Mesendoderm (in vitro differentiated cells): ENCODE data around the gene KRTAP5-6.
A peak's percentile ranks its signal among the peaks of the same experiment; 100 is the strongest.

Experiments used
- DNase-seq: peaks from one replicate; pipeline ENCODE4 v3.0.0; 2013
- H2AK5ac ChIP-seq: 2 replicates; pipeline ENCODE4 v1.6.1; 2013; ENCODE audit warnings: low read length, inconsistent platforms
- H2BK120ac ChIP-seq: 2 replicates; pipeline ENCODE4 v1.6.1; 2013; ENCODE audit warnings: low read depth, mild to moderate bottlenecking, low read length, moderate library complexity, mixed read lengths
- H2BK15ac ChIP-seq: replicated peaks from 2 replicates; pipeline ENCODE4 v1.6.1; 2013; ENCODE audit warnings: low read depth, mild to moderate bottlenecking, moderate library complexity
- H2BK5ac ChIP-seq: 2 replicates; pipeline ENCODE4 v1.6.1; 2013; ENCODE audit warnings: low read length, inconsistent platforms
- H3K18ac ChIP-seq: 2 replicates; pipeline ENCODE4 v1.6.1; 2013; ENCODE audit warnings: mild to moderate bottlenecking, low read length, mixed read lengths
- H3K23ac ChIP-seq: one replicate; pipeline ENCODE4 v1.6.1; 2013; ENCODE audit warnings: low read length
- H3K27ac ChIP-seq: 2 replicates; pipeline ENCODE4 v1.5.1; 2013; ENCODE audit warnings: low read depth, mild to moderate bottlenecking, inconsistent platforms, low read length, moderate library complexity
- H3K27me3 ChIP-seq: 2 replicates; pipeline ENCODE4 v1.6.1; 2013; ENCODE audit warnings: low read length, control low read depth, mild to moderate bottlenecking, inconsistent platforms; ENCODE audit not compliant: insufficient read depth, poor library complexity
- H3K36me3 ChIP-seq: 2 replicates; pipeline ENCODE4 v1.6.1; 2013; ENCODE audit warnings: low read length, inconsistent platforms; ENCODE audit not compliant: control insufficient read depth, insufficient read depth
- H3K4ac ChIP-seq: one replicate; pipeline ENCODE4 v1.6.1; 2013; ENCODE audit warnings: low read depth, mild to moderate bottlenecking, low read length, moderate library complexity
- H3K4me1 ChIP-seq: 2 replicates; pipeline ENCODE4 v1.6.1; 2013; ENCODE audit warnings: low read depth, low read length, inconsistent platforms; ENCODE audit not compliant: control insufficient read depth
- H3K4me2 ChIP-seq: 2 replicates; pipeline ENCODE4 v1.6.1; 2013; ENCODE audit warnings: low read length
- H3K4me3 ChIP-seq: 2 replicates; pipeline ENCODE4 v1.5.1; 2013; ENCODE audit warnings: mild to moderate bottlenecking, low read length
- H3K56ac ChIP-seq: one replicate; pipeline ENCODE4 v1.6.1; 2013; ENCODE audit warnings: low read length
- H3K79me1 ChIP-seq: 2 replicates; pipeline ENCODE4 v1.6.1; 2013; ENCODE audit warnings: low read length, inconsistent platforms
- H3K79me2 ChIP-seq: 2 replicates; pipeline ENCODE4 v1.6.1; 2013; ENCODE audit warnings: mild to moderate bottlenecking, low read length; ENCODE audit not compliant: control insufficient read depth, insufficient read depth
- H3K9ac ChIP-seq: 2 replicates; pipeline ENCODE4 v1.6.1; 2013; ENCODE audit warnings: low read length, inconsistent platforms
- H4K5ac ChIP-seq: one replicate; pipeline ENCODE4 v1.6.1; 2013; ENCODE audit warnings: low read length
- H4K8ac ChIP-seq: one replicate; pipeline ENCODE4 v1.6.1; 2013; ENCODE audit warnings: low read depth, mild to moderate bottlenecking, control low read depth, low read length, moderate library complexity
- WGBS: extraction: QIAGEN DNeasy Blood & Tissue Kit; methylation state at CpG from one replicate; pipeline ENCODE4 v1.1.7; 2013; ENCODE audit warnings: low lambda C conversion rate, missing lambda C conversion rate; ENCODE audit not compliant: insufficient coverage; ENCODE audit errors: extremely low coverage; 5-methylcytosine and 5-hydroxymethylcytosine counted together

Gene KRTAP5-6

DNA sequence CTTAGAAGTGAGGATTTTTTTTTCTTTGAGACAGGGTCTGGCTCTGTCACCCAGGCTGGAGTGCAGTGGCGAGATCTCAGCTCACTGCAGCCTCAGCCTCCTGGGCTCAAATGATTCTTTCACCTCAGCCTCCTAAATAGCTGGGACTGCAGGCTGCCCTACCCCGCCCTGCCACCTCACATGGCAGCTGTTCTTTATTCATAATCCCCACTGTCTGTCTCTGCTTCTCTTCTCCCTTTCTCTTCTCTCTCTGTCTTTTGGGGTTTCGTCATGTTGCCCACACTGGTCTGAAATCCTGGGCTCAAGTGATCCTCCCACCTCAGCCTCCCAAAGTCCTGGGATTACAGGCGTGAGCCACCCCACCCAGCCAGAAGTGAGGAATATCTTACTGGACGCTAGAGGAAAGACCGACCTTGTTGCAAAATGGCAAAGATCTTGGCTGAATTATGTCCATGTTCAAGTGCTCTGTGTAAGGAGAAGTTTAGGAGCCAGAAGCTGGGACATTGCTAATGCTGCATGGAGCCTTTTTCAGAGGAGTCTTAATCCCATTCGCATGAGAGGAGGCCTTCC lies 45.5 kb upstream of the KRTAP5-6 start:
- Histone ChIP-seq H2BK120ac (no peak overlapping the region), H3K27ac (no peak overlapping the region), H3K4me1 (no peaks in the 10 kb centered on the region), H3K4me2 (no peak overlapping the region), H3K36me3 (no peaks in the 10 kb centered on the region), H3K79me1 (no peaks in the 10 kb centered on the region), H2AK5ac (no peak overlapping the region), H3K27me3 (no peaks in the 10 kb centered on the region), H3K56ac (no peak overlapping the region), H3K23ac (no peak overlapping the region), H3K9ac (no peak overlapping the region), H3K4me3 (no peak overlapping the region), H2BK5ac (no peak overlapping the region), H2BK15ac (no peak overlapping the region), H3K79me2 (no peaks in the 10 kb centered on the region), H4K8ac (no peak overlapping the region), H3K4ac (no peak overlapping the region), H4K5ac (no peak overlapping the region), H3K18ac (no peak overlapping the region)
- no CpG with 5 or more reads among the region's 7 CpGs for WGBS
- no peak for DNase-seq

DNA sequence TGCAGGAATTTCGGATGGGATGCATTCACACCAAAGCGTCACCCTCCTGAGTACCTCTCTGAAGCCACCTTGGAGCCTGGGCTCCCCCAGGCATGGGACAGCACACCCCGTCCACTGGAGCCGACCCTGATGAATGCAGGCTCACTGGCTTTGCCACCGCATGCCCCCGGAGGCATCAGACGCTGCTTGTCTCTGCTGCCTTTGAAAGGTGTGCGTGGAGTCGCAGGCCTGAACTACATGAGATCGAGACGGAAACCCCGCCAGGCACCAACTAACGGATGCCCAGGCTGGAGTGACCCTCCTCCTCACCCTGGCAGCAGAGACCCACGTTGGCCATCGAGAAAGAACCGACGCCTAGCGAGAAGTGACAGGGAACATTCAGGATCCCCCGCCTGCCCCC lies 45.0 kb upstream of the KRTAP5-6 start:
- Histone ChIP-seq H3K18ac (no peak overlapping the region), H3K27ac (no peak overlapping the region), H3K79me2 (no peaks in the 10 kb centered on the region), H2BK120ac (no peak overlapping the region), H3K56ac (no peak overlapping the region), H2BK15ac (no peak overlapping the region), H3K79me1 (no peaks in the 10 kb centered on the region), H3K27me3 (no peaks in the 10 kb centered on the region), H3K4me2 (no peak overlapping the region), H3K4me3 (no peak overlapping the region), H3K9ac (no peak overlapping the region), H3K4me1 (no peaks in the 10 kb centered on the region), H2BK5ac (no peak overlapping the region), H3K36me3 (no peaks in the 10 kb centered on the region), H4K5ac (no peak overlapping the region), H4K8ac (no peak overlapping the region), H3K4ac (no peak overlapping the region), H3K23ac (no peak overlapping the region), H2AK5ac (no peak overlapping the region)
- no CpG with 5 or more reads among the region's 19 CpGs for WGBS
- DNase-seq, result no peak

DNA sequence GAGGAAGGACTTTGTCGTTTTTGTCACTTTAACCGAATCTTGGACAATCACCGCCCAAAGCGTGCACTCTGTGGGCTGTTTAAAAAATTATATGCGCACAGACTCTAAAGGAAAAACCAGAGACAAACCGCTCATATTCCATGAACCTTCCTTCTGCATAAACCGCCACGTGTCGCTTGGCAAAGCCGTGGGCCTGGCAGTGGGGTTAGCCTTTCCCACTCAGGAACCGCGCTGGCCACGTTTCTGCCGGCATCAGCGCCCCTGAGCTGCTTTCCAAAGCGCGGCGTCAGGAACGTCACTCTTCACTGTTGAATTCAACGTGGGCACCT lies 44.6 kb upstream of the KRTAP5-6 start:
- WGBS, result no CpG with 5 or more reads among the region's 20 CpGs
- no peak overlapping the region for H2AK5ac ChIP-seq
- H3K9ac ChIP-seq, result no peak overlapping the region
- no peak overlapping the region for H3K4me2 ChIP-seq
- no peak overlapping the region for H3K27ac ChIP-seq
- DNase-seq, result no peak
- H2BK15ac ChIP-seq, result no peak overlapping the region
- no peaks in the 10 kb centered on the region for H3K4me1 ChIP-seq
- H3K56ac ChIP-seq, result no peak overlapping the region
- no peaks in the 10 kb centered on the region for H3K36me3 ChIP-seq
- no peak overlapping the region for H3K4ac ChIP-seq
- H3K79me2 ChIP-seq, result no peaks in the 10 kb centered on the region
- H2BK120ac ChIP-seq, result no peak overlapping the region
- no peaks in the 10 kb centered on the region for H3K79me1 ChIP-seq
- no peaks in the 10 kb centered on the region for H3K27me3 ChIP-seq
- H2BK5ac ChIP-seq, result no peak overlapping the region
- no peak overlapping the region for H3K4me3 ChIP-seq
- H3K18ac ChIP-seq, result no peak overlapping the region
- no peak overlapping the region for H4K8ac ChIP-seq
- no peak overlapping the region for H4K5ac ChIP-seq
- H3K23ac ChIP-seq, result no peak overlapping the region

DNA sequence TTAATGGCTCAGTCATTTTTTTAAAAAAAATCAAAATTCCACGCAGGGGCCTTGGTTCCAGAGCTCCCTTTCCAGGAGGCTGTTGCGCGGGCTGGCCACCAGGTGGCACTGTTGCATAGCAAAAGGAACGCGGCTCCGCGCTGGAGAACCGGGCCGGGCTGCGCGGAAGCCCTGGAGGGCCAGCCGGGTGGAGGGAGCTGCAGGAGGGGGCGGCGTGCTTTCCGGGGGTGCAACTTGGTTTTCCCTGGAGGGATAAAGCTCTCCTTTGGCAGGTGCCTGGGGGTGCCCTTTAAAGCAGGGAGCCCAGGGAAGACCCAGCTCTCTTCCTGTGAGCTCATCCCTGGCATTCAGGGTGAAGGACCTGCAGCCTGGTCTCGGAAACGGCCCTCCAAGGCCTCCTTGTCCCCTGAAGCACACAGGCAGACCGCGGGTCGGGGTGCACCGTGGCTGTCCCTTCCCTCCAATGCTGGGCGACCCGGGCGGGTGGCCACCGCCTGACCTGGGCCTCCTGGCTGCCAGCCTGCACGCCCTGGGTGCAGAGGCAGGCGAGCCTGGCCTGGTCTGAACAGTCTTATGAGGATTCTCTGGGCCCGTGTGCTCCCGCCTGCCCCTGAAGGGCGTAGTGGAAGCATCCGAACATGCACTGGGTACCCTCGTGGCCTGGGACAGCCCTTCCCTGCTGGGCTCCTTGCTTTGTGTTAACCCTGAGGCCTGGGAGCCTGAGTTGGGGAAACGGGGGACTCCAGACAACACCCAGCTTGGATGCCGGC lies 44.0 kb upstream of the KRTAP5-6 start:
- H3K56ac ChIP-seq, result peak overlapping the region; percentile 76
- H3K18ac ChIP-seq, result no peak overlapping the region
- H3K27ac ChIP-seq, result no peak overlapping the region
- DNase-seq, result peak; percentile 62
- no peaks in the 10 kb centered on the region for H3K79me2 ChIP-seq
- no CpG with 5 or more reads among the region's 34 CpGs for WGBS
- H3K79me1 ChIP-seq, result no peaks in the 10 kb centered on the region
- peak overlapping the region; percentile 56 for H3K4me2 ChIP-seq
- H2AK5ac ChIP-seq, result no peak overlapping the region
- no peak overlapping the region for H2BK120ac ChIP-seq
- no peaks in the 10 kb centered on the region for H3K27me3 ChIP-seq
- H2BK15ac ChIP-seq, result no peak overlapping the region
- no peak overlapping the region for H4K5ac ChIP-seq
- H3K4ac ChIP-seq, result no peak overlapping the region
- no peaks in the 10 kb centered on the region for H3K36me3 ChIP-seq
- H3K4me3 ChIP-seq, result peak overlapping the region; percentile 16
- peak overlapping the region; percentile 48 for H3K9ac ChIP-seq
- H3K4me1 ChIP-seq, result no peaks in the 10 kb centered on the region
- H3K23ac ChIP-seq, result peak overlapping the region; percentile 80
- H2BK5ac ChIP-seq, result no peak overlapping the region
- H4K8ac ChIP-seq, result no peak overlapping the region

DNA sequence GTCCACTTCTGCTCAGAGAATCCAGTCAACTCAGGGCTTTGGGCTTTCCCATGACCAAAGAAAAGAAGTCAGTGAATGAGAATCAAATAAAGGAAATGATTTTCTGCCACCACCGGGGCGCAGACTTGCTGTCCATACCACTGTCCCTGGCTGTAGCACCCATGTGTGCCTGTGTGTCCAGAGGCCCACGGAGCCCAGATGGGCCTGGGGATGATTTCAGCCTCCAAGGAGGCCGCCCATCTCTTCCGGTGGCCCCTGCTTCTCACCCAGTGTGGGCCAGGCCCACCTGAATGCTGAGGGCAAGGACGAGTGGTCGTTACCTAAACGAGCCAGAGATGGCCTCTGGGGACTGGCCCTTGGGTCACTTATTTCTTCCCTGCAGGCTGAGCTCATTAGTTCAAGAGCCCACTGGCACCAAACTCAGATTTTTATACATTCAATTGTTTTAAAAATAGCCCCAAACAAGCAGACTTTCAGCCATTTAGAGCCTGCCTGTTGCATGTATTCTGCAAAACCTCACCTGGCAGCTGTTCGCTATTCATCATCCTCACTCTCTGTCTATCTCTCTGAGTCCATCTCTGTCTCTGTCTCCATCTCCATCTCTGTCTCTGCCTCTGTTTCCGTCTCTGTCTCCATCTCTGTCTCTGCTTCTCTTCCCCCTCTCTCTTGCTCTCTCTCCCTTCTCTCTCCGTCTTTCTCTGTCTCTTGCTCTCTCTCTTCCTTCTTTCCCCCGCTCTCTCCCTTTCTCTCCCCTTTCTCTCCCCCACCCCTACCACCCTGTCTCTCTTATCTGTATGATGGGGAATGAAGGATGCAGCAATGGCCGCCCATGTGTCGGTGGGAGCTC lies 43.2 kb upstream of the KRTAP5-6 start:
- Histone ChIP-seq H3K4me3 (no peak overlapping the region), H2AK5ac (no peak overlapping the region), H3K79me1 (no peaks in the 10 kb centered on the region), H2BK120ac (no peak overlapping the region), H3K4me1 (no peaks in the 10 kb centered on the region), H3K23ac (no peak overlapping the region), H3K4ac (no peak overlapping the region), H3K56ac (no peak overlapping the region), H3K36me3 (no peaks in the 10 kb centered on the region), H3K9ac (no peak overlapping the region), H3K79me2 (no peaks in the 10 kb centered on the region), H3K27me3 (no peaks in the 10 kb centered on the region), H3K4me2 (no peak overlapping the region), H3K27ac (no peak overlapping the region), H4K5ac (no peak overlapping the region), H3K18ac (no peak overlapping the region), H4K8ac (no peak overlapping the region), H2BK5ac (no peak overlapping the region), H2BK15ac (no peak overlapping the region)
- DNase-seq, result no peak
- no CpG with 5 or more reads among the region's 14 CpGs for WGBS
